Muscle of leg (tissue), 11 donors: ENCODE measurements around the gene FRMD4A. TPM values are rescaled to one million over a fixed set of nuclear protein-coding genes. Genes with fewer than 3 reads are reported as not detected.

Experiments
- DNase-seq: peaks from one replicate; pipeline ENCODE4 v3.0.0; 2013
- H3K27ac ChIP-seq: one replicate; pipeline ENCODE4 v1.5.1; 2013; ENCODE audit warnings: mild to moderate bottlenecking, low read length, control low read depth
- H3K27me3 ChIP-seq: one replicate; pipeline ENCODE4 v1.6.1; 2013; ENCODE audit warnings: low read length; ENCODE audit not compliant: control insufficient read depth, insufficient read depth
- H3K36me3 ChIP-seq: one replicate; pipeline ENCODE4 v1.6.1; 2013; ENCODE audit warnings: low read length; ENCODE audit not compliant: control insufficient read depth, insufficient read depth
- H3K4me1 ChIP-seq: one replicate; pipeline ENCODE4 v1.6.1; 2013; ENCODE audit warnings: low read length; ENCODE audit not compliant: control insufficient read depth, insufficient read depth
- H3K4me3 ChIP-seq: one replicate; pipeline ENCODE4 v1.5.1; 2013; ENCODE audit warnings: low read length, control low read depth
- H3K9me3 ChIP-seq: replicated peaks from 2 replicates; pipeline ENCODE4 v1.6.1; 2013; ENCODE audit warnings: low read depth, low read length; ENCODE audit not compliant: control insufficient read depth
- WGBS: methylation state at CpG from one replicate; pipeline ENCODE4 v1.1.5; 2013; ENCODE audit warnings: missing lambda C conversion rate; ENCODE audit not compliant: insufficient coverage; 5-methylcytosine and 5-hydroxymethylcytosine counted together
- polyA plus RNA-seq, 8 donors: library from polyadenylated mRNA; unstranded; fragments of 120-200 nt; gene quantifications; one replicate each; pipeline versions ENCODE4 v1.2.1 to v1.2.3, GENCODE V29; 2013; ENCODE audit warnings: inconsistent platforms in 1 of 8, low replicate concordance in 1 of 8; ENCODE audit not compliant: insufficient read length in 8 of 8, insufficient read depth in 1 of 8
- total RNA-seq: library from RNA; stranded (reverse); fragments of 120-200 nt; gene quantifications from one replicate; pipeline ENCODE4 v1.2.4, GENCODE V29; 2013

The FRMD4A gene
- total and polyA plus RNA-seq, 9 donors: 29.1 to 53.1 (median 42.0) TPM

GRCh38 chr10:13853854-13854253, 476.9 kb downstream of the FRMD4A start:
- peaks cover 13% of the 10 kb centered on the region for H3K4me1 ChIP-seq
- H3K27me3 ChIP-seq: no peaks in the 10 kb centered on the region
- peak overlapping the region; percentile 33 for H3K27ac ChIP-seq
- H3K9me3 ChIP-seq: no peaks in the 10 kb centered on the region
- peaks cover 3% of the 10 kb centered on the region for H3K36me3 ChIP-seq
- DNase-seq: no peak
- WGBS: 70% methylated on average over 2 of the region's 6 CpGs
- H3K4me3 ChIP-seq: no peak overlapping the region

- peaks cover 21% of the 10 kb centered on the region for H3K4me1 ChIP-seq
- 97% methylated on average over 4 of the region's 5 CpGs for WGBS
- H3K9me3 ChIP-seq: no peaks in the 10 kb centered on the region
- no peaks in the 10 kb centered on the region for H3K27me3 ChIP-seq
- H3K4me3 ChIP-seq: no peak overlapping the region
- H3K36me3 ChIP-seq: peaks cover 3% of the 10 kb centered on the region
- no peak for DNase-seq
- no peak overlapping the region for H3K27ac ChIP-seq
Observed at GRCh38 chr10:13852872-13853271, 477.9 kb downstream of the FRMD4A start.

- no CpG with 5 or more reads among the region's 2 CpGs for WGBS
Observed at GRCh38 chr10:13851906-13852305, 478.8 kb downstream of the FRMD4A start.

GRCh38 chr10:13848520-13849445, 481.9 kb downstream of the FRMD4A start:
- Histone ChIP-seq H3K27ac (no peak overlapping the region), H3K4me3 (no peak overlapping the region), H3K9me3 (no peaks in the 10 kb centered on the region), H3K36me3 (peaks cover 2% of the 10 kb centered on the region), H3K4me1 (peaks cover 24% of the 10 kb centered on the region), H3K27me3 (no peaks in the 10 kb centered on the region)
- peak; percentile 57 for DNase-seq
- 39% methylated on average over 7 of the region's 16 CpGs for WGBS

More at GRCh38 chr10:13851906-13852305, 478.8 kb downstream of the FRMD4A start:
- no peak overlapping the region for H3K4me3 ChIP-seq
- no peaks in the 10 kb centered on the region for H3K27me3 ChIP-seq
- no peaks in the 10 kb centered on the region for H3K9me3 ChIP-seq
- peaks cover 3% of the 10 kb centered on the region for H3K36me3 ChIP-seq
- no peak for DNase-seq
- peaks cover 26% of the 10 kb centered on the region for H3K4me1 ChIP-seq
- no peak overlapping the region for H3K27ac ChIP-seq

- WGBS: 52% methylated on average over 6 of the region's 8 CpGs
- no peak overlapping the region for H3K27ac ChIP-seq
- no peak overlapping the region for H3K4me3 ChIP-seq
- H3K4me1 ChIP-seq: peaks cover 17% of the 10 kb centered on the region
- H3K27me3 ChIP-seq: no peaks in the 10 kb centered on the region
- peaks cover 2% of the 10 kb centered on the region for H3K36me3 ChIP-seq
- no peak for DNase-seq
- H3K9me3 ChIP-seq: no peaks in the 10 kb centered on the region
Observed at GRCh38 chr10:13847201-13847631, 483.5 kb downstream of the FRMD4A start.

GRCh38 chr10:13845897-13846296, 484.8 kb downstream of the FRMD4A start:
- peaks cover 2% of the 10 kb centered on the region for H3K36me3 ChIP-seq
- no peak for DNase-seq
- H3K4me1 ChIP-seq: peaks cover 17% of the 10 kb centered on the region
- H3K27me3 ChIP-seq: no peaks in the 10 kb centered on the region
- H3K9me3 ChIP-seq: peaks cover 2% of the 10 kb centered on the region
- no peak overlapping the region for H3K27ac ChIP-seq
- 38% methylated on average over 1 of the region's 4 CpGs for WGBS
- H3K4me3 ChIP-seq: no peak overlapping the region

- DNase-seq: no peak
- peaks cover 2% of the 10 kb centered on the region for H3K36me3 ChIP-seq
- no peak overlapping the region for H3K27ac ChIP-seq
- peaks cover 2% of the 10 kb centered on the region for H3K9me3 ChIP-seq
- no peak overlapping the region for H3K4me3 ChIP-seq
- H3K27me3 ChIP-seq: no peaks in the 10 kb centered on the region
- WGBS: 83% methylated on average over 5 of the region's 7 CpGs
- H3K4me1 ChIP-seq: peaks cover 21% of the 10 kb centered on the region
Observed at GRCh38 chr10:13844651-13845050, 486.1 kb downstream of the FRMD4A start.

GRCh38 chr10:13842117-13842516, 488.6 kb downstream of the FRMD4A start:
- H3K9me3 ChIP-seq: peaks cover 2% of the 10 kb centered on the region
- no peak for DNase-seq
- H3K4me3 ChIP-seq: no peak overlapping the region
- WGBS: 73% methylated on average over 3 of the region's 3 CpGs
- H3K36me3 ChIP-seq: peaks cover 2% of the 10 kb centered on the region
- H3K27ac ChIP-seq: no peak overlapping the region
- peaks cover 14% of the 10 kb centered on the region for H3K4me1 ChIP-seq
- no peaks in the 10 kb centered on the region for H3K27me3 ChIP-seq

- Histone ChIP-seq H3K27ac (no peak overlapping the region), H3K36me3 (peaks cover 2% of the 10 kb centered on the region), H3K4me3 (no peak overlapping the region), H3K4me1 (peaks cover 18% of the 10 kb centered on the region), H3K9me3 (peaks cover 2% of the 10 kb centered on the region), H3K27me3 (no peaks in the 10 kb centered on the region)
- no peak for DNase-seq
- 82% methylated on average over 2 of the region's 3 CpGs for WGBS
Observed at GRCh38 chr10:13840036-13840435, 490.7 kb downstream of the FRMD4A start.

GRCh38 chr10:13839430-13839990, 491.2 kb downstream of the FRMD4A start:
- 59% methylated on average over 5 of the region's 9 CpGs for WGBS
- Histone ChIP-seq H3K27me3 (no peaks in the 10 kb centered on the region), H3K9me3 (peaks cover 2% of the 10 kb centered on the region), H3K4me3 (no peak overlapping the region), H3K27ac (no peak overlapping the region), H3K4me1 (peaks cover 23% of the 10 kb centered on the region), H3K36me3 (peaks cover under 1% of the 10 kb centered on the region)
- peak; percentile 65 for DNase-seq
